ENCODE results near the gene USP14.

Gene USP14

GRCh38 chr18:248053-248452 is 89.7 kb downstream of the USP14 start:
- H3K27ac ChIP-seq (ENCODE audit: low read length): no peak overlapping the region
- H3K9me3 ChIP-seq (ENCODE audit: insufficient read depth, low read depth, low read length): no peaks in the 10 kb centered on the region
- peaks cover 95% of the 10 kb centered on the region for H3K36me3 ChIP-seq (ENCODE audit: insufficient read depth, low read depth, low read length)

GRCh38 chr18:250685-251084 is 92.3 kb downstream of the USP14 start:
- H3K9ac ChIP-seq (ENCODE audit: low read depth, low read length): no peak overlapping the region
- peaks cover 96% of the 10 kb centered on the region for H3K36me3 ChIP-seq (ENCODE audit: insufficient read depth, low read depth, low read length)
- H3K27ac ChIP-seq (ENCODE audit: low read length): no peak overlapping the region
- H3K9me3 ChIP-seq (ENCODE audit: insufficient read depth, low read depth, low read length): no peaks in the 10 kb centered on the region
- H3K4me3 ChIP-seq (ENCODE audit: low read length): no peak overlapping the region
- H3K4me1 ChIP-seq (ENCODE audit: insufficient read depth, low read length): no peaks in the 10 kb centered on the region
- H3K27me3 ChIP-seq (ENCODE audit: insufficient read depth, low read length): no peaks in the 10 kb centered on the region

More at GRCh38 chr18:248053-248452, 89.7 kb downstream of the USP14 start:
- Histone ChIP-seq H3K4me1 (ENCODE audit: insufficient read depth, low read length) (no peaks in the 10 kb centered on the region), H3K4me3 (ENCODE audit: low read length) (no peak overlapping the region), H3K27me3 (ENCODE audit: insufficient read depth, low read length) (no peaks in the 10 kb centered on the region), H3K9ac (ENCODE audit: low read depth, low read length) (no peak overlapping the region)

GRCh38 chr18:251572-251971 is 93.2 kb downstream of the USP14 start:
- no peaks in the 10 kb centered on the region for H3K4me1 ChIP-seq (ENCODE audit: insufficient read depth, low read length)
- no peak overlapping the region for H3K4me3 ChIP-seq (ENCODE audit: low read length)
- no peaks in the 10 kb centered on the region for H3K27me3 ChIP-seq (ENCODE audit: insufficient read depth, low read length)
- no peak overlapping the region for H3K9ac ChIP-seq (ENCODE audit: low read depth, low read length)
- no peaks in the 10 kb centered on the region for H3K9me3 ChIP-seq (ENCODE audit: insufficient read depth, low read depth, low read length)
- no peak overlapping the region for H3K27ac ChIP-seq (ENCODE audit: low read length)
- peaks cover 96% of the 10 kb centered on the region for H3K36me3 ChIP-seq (ENCODE audit: insufficient read depth, low read depth, low read length)

GRCh38 chr18:253121-253520 is 94.8 kb downstream of the USP14 start:
- H3K36me3 ChIP-seq (ENCODE audit: insufficient read depth, low read depth, low read length): peaks cover 96% of the 10 kb centered on the region
- no peaks in the 10 kb centered on the region for H3K27me3 ChIP-seq (ENCODE audit: insufficient read depth, low read length)
- H3K4me1 ChIP-seq (ENCODE audit: insufficient read depth, low read length): no peaks in the 10 kb centered on the region
- no peaks in the 10 kb centered on the region for H3K9me3 ChIP-seq (ENCODE audit: insufficient read depth, low read depth, low read length)
- no peak overlapping the region for H3K9ac ChIP-seq (ENCODE audit: low read depth, low read length)
- no peak overlapping the region for H3K4me3 ChIP-seq (ENCODE audit: low read length)
- no peak overlapping the region for H3K27ac ChIP-seq (ENCODE audit: low read length)

GRCh38 chr18:255171-255570 is 96.8 kb downstream of the USP14 start:
- Histone ChIP-seq H3K36me3 (ENCODE audit: insufficient read depth, low read depth, low read length) (peaks cover 100% of the 10 kb centered on the region), H3K27ac (ENCODE audit: low read length) (no peak overlapping the region), H3K4me3 (ENCODE audit: low read length) (no peak overlapping the region)

GRCh38 chr18:260547-260946 is 102.2 kb downstream of the USP14 start:
- Histone ChIP-seq H3K9me3 (ENCODE audit: insufficient read depth, low read depth, low read length) (no peaks in the 10 kb centered on the region), H3K4me3 (ENCODE audit: low read length) (no peak overlapping the region), H3K4me1 (ENCODE audit: insufficient read depth, low read length) (no peaks in the 10 kb centered on the region), H3K9ac (ENCODE audit: low read depth, low read length) (no peak overlapping the region), H3K27me3 (ENCODE audit: insufficient read depth, low read length) (no peaks in the 10 kb centered on the region), H3K27ac (ENCODE audit: low read length) (no peak overlapping the region), H3K36me3 (ENCODE audit: insufficient read depth, low read depth, low read length) (peaks cover 98% of the 10 kb centered on the region)

More at GRCh38 chr18:255171-255570, 96.8 kb downstream of the USP14 start:
- Histone ChIP-seq H3K4me1 (ENCODE audit: insufficient read depth, low read length) (no peaks in the 10 kb centered on the region), H3K27me3 (ENCODE audit: insufficient read depth, low read length) (no peaks in the 10 kb centered on the region), H3K9me3 (ENCODE audit: insufficient read depth, low read depth, low read length) (no peaks in the 10 kb centered on the region), H3K9ac (ENCODE audit: low read depth, low read length) (no peak overlapping the region)

GRCh38 chr18:261398-262073 is 103.2 kb downstream of the USP14 start:
- H3K9me3 ChIP-seq (ENCODE audit: insufficient read depth, low read depth, low read length): no peaks in the 10 kb centered on the region
- no peaks in the 10 kb centered on the region for H3K4me1 ChIP-seq (ENCODE audit: insufficient read depth, low read length)
- no peaks in the 10 kb centered on the region for H3K27me3 ChIP-seq (ENCODE audit: insufficient read depth, low read length)
- no peak overlapping the region for H3K9ac ChIP-seq (ENCODE audit: low read depth, low read length)
- H3K27ac ChIP-seq (ENCODE audit: low read length): no peak overlapping the region
- peaks cover 96% of the 10 kb centered on the region for H3K36me3 ChIP-seq (ENCODE audit: insufficient read depth, low read depth, low read length)
- no peak overlapping the region for H3K4me3 ChIP-seq (ENCODE audit: low read length)
